DMS153 treated with DMSO at 0.1 percent for 48 hours (cell line): Measurements from ENCODE around the gene PPIL6.
"Not testable (repeated sequence)": the region's sequence is repeated elsewhere in the genome, so short reads cannot be mapped to it uniquely, and the experiment has no call there.

Experiments used
- DNase-seq: peaks from one replicate; lab custom pipeline; 2025; ENCODE audit not compliant: unreplicated experiment; lab: John Stamatoyannopoulos, UW

The PPIL6 gene

GRCh38 chr6:109467696-109468095 lies 27.3 kb upstream of the PPIL6 start:
- DNase-seq = no peak

GRCh38 chr6:109466212-109466923 lies 25.9 kb upstream of the PPIL6 start:
- DNase-seq = no peak

- peak; percentile 93 for DNase-seq
Measured at GRCh38 chr6:109465772-109466171, 25.3 kb upstream of the PPIL6 start.

GRCh38 chr6:109461733-109462526 lies 21.5 kb upstream of the PPIL6 start:
- no peak for DNase-seq

- not testable (repeated sequence) for DNase-seq
Measured at GRCh38 chr6:109461205-109461604, 20.8 kb upstream of the PPIL6 start.

- DNase-seq = no peak
Measured at GRCh38 chr6:109460161-109460829, 19.9 kb upstream of the PPIL6 start.

GRCh38 chr6:109458774-109459531 lies 18.5 kb upstream of the PPIL6 start:
- DNase-seq = no peak

- no peak for DNase-seq
Measured at GRCh38 chr6:109457562-109457996, 17.2 kb upstream of the PPIL6 start.

GRCh38 chr6:109456710-109457561 lies 16.5 kb upstream of the PPIL6 start:
- peak; percentile 19 for DNase-seq

- peak; percentile 44 for DNase-seq
Measured at GRCh38 chr6:109456111-109456583, 15.7 kb upstream of the PPIL6 start.

- peak; percentile 80 for DNase-seq
Measured at GRCh38 chr6:109455437-109456110, 15.1 kb upstream of the PPIL6 start, which contains the start of gene MICAL1. TSS of gene MICAL1 (minus strand) at chr6:109455772. CDS start at chr6:109454196, 1,576 bp downstream.

- DNase-seq = no peak
Measured at GRCh38 chr6:109454496-109455436, 14.3 kb upstream of the PPIL6 start.

- DNase-seq = no peak
Measured at GRCh38 chr6:109453594-109454495, 13.4 kb upstream of the PPIL6 start.

- no peak for DNase-seq
Measured at GRCh38 chr6:109453156-109453555, 12.7 kb upstream of the PPIL6 start.

- DNase-seq = no peak
Measured at GRCh38 chr6:109452181-109452580, 11.8 kb upstream of the PPIL6 start.

- DNase-seq = no peak
Measured at GRCh38 chr6:109451376-109451775, 10.9 kb upstream of the PPIL6 start.

GRCh38 chr6:109450801-109451200 lies 10.4 kb upstream of the PPIL6 start:
- DNase-seq = no peak
